Measurements from ENCODE around the gene APBB1IP.
"Not testable (repeated sequence)": the region's sequence is repeated elsewhere in the genome, so short reads cannot be mapped to it uniquely, and the experiment has no call there.

The APBB1IP gene

DNA sequence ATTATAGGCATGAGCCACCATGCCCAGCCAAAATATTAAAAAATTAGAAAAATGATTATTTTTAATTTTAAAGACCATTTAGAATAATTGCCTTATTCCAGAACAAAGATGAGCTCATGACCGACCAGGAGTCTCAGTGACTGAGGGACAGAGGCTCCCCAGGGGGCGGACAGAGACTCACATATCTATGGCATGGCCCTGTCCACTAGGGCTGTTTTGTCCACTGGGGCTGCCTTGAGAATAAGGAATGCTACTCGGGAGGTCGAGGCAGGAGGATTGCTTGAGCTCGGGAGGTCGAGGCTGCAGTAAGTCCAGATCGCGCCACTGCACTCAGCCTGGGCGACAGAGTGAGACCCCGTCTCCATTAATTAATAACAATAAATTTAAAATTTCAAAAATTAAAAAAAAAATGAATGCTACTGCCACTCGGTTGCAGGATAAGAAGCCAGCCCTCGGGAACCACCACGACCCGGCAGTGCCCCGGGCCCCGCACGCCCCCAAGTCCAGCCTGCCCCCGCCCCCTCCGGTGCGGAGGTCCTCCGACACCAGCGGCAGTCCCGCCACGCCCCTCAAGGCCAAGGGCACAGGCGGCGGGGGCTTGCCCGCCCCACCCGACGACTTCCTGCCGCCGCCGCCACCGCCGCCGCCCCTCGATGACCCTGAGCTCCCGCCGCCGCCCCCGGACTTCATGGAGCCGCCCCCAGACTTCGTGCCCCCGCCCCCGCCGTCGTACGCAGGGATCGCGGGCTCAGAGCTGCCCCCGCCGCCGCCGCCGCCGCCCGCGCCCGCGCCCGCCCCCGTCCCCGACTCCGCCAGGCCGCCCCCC lies 128.6 kb downstream of the APBB1IP start:
- DNase-seq: no peak

DNA sequence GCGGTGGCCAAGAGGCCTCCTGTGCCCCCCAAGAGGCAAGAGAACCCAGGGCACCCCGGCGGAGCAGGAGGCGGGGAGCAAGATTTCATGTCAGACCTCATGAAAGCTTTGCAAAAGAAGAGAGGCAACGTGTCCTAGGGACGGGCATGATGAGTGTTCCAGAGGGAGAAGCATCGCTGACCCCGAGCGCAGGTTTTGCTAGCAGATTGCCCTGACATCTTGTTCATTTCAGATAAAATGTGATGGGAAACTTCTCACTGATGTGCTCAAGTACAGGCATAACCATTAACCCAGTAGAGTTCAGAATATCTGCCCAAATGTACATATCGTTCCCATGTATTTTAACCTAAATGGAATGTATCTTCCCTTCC lies 129.2 kb downstream of the APBB1IP start:
- DNase-seq: no peak

DNA sequence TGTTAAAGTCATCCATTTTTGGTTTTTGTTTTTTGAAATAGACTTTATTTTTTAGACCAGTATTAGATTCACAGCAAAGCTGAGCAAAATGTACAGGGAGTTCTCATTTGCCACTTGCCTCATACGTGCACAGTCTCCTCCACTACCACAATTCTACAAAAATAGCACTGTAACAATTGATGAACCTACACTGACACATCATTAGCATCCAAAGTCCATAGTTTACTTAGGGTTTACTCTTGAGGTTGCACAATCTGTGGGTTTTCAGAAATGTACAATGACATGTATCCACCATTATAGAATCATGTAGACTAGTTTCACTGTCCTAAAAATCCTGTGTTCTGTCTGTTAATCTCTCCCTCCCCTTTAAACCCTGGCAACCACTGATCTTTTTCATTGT lies 133.5 kb downstream of the APBB1IP start:
- DNase-seq: no peak

DNA sequence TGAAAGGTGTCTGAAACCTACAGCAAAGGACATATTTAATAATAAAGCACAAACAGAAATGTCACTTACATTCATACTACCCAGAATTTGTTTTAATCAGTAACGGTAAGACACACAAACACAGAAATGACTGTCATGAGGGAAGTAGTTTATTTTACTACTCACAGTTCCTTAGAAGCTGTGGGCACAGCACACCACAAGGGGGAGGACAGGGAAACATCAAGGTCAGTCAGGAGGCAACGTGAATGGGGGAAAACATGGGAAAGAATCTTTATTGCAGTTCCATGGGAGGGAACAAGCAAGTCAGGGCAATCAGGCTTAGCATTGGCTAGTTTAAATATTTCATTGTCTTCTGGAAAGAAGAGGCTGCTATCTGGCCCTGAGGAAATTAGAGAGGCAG lies 135.5 kb downstream of the APBB1IP start:
- DNase-seq: no peak

DNA sequence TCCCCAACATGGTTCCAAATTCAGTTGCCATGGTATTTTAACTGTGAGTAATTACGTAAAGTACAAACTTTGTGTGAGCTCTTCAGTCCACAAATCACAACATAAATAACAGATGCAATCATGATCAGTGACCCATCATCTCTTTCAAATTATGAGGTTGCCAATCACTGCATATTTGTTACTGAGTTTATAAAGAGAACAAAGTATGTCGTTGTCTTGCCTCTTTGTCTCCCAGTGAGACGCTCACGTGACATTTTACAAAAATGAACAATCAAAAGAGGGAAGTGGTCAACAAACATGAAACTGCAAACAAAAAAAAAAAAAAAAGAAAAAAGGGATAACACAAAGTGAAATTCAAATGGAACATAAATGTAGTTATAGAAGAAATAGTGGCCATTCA lies 136.6 kb downstream of the APBB1IP start:
- no peak for DNase-seq

DNA sequence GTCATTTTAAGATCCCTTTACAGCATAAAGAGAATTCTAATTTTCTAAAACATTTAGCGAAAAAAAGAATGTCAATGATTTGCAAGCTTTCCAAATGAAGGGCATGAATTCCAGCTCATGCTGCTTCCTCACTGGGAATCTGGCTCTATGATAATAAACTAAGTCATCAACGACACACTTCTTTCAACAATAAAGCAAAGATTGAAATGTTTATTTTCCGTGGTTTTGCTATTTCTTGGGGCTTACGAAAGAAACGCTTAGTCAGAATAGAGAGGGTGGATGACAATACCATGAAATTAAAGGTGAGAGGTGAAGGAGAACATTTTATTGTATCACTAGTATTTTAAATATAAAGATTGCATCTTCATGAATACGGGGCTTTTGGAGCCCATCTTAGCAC lies 140.2 kb downstream of the APBB1IP start:
- not testable (repeated sequence) for DNase-seq

DNA sequence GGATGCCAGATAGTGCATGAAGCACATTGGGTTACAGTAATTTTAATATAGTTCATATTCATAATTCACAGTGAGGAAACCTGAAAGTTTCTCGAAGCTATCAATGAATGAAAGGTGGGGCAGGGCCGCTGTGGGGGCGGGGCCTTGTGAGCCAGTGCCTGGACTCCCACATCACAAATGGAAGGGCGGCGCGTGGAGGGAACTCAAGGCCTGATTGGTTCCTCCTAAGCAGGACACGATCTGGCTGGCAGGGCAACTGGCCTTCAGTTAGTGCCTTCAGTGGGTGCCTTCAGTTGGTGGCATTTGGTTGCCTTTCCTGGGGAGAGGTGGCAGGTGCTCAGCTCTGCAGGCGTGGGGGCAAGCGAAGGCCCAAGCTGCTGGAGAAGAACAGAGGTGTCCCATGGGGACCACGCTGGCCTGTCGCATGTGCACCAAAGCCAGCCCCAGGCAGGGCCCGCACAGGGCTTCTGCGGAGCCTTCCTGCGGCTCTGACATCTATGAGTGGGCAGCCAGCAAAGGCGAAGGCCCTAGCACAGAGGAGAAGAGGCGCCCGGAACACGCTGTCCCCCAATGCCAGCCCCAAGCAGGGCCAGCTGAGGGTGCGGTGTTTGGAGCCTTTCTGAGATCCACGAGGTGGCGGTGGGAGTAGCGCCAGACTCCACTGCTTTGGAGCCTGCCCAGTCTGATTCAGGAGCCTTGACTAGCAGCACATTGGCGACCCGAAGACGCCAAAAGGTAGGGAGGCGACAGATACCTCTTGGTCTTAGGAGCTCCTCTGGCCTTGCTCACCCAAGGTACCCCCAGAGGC lies 141.3 kb downstream of the APBB1IP start:
- DNase-seq: no peak

DNA sequence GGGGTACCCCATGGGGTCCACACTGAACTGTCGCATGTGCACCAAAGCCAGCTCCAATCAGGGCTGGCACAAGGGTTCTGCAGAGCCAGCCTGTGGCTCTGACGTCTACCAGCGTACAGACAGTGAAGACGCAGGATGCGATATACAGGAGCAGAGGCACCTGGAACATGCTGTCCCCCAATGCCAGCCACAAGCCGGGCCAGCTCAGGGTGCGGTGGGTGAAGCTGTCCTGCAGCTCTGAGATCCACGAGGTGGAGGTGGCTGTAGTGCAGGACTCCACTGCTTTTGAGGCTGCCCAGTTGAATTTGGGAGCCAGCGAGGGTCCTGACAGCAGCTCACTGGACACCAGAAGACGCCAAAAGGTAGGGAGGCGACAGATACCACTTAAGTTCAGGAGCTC lies 148.1 kb downstream of the APBB1IP start:
- no peak for DNase-seq

DNA sequence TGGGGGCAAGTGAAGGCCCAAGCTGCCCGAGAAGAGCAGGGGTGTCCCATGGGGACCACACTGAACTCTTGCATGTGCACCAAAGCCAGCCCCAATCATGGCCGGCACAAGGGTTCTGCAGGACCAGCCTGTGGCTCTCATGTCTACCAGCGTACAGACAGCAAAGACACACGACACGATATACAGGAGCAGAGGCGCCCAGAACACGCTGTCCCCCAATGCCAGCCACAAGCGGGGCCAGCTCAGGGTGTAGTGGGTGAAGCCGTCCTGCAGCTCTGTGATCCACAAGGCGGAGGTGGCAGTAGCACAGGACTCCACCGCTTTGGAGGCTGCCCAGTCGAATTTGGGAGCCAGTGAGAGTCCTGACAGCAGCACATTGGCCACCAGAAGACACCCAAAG lies 150.5 kb downstream of the APBB1IP start:
- DNase-seq: no peak

DNA sequence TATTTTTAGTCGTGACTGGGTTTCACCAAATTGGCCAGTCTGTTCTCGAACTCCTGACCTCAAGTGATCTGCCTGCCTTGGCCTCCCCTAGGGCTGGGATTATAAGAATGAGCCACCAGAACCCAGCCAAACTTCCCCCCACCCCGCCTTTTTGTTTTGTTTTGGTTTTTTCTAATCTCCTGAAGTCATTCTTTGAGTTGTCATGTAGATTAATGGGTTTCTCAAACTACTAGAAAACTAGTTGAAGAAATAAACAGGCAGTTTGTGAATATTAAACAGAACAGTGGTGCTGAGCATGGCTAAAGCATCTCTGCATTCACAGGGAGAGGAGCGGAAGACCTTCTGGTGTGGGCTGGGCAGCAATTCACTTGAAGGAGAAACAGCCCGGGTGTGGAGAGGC lies 151.7 kb downstream of the APBB1IP start:
- DNase-seq: not testable (repeated sequence)

DNA sequence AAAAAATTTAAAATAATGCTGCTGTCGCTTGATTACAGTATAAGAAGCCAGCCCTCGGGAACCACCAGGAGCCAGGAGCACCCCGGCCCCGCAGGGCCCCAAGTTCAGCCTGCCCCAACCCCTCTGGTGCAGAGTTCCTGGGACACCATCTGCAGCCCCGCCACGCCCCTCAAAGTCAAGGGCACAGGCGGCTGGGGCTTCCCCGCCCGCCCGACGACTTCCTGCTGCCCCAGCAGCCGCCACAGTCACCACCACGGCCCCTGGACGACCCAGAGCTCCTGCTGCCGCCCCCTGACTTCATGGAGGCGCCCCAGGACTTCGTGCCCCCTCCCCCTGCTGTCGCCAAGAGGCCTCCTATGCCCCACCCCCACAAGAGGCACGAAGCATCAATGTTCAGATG lies 155.8 kb downstream of the APBB1IP start:
- no peak for DNase-seq

DNA sequence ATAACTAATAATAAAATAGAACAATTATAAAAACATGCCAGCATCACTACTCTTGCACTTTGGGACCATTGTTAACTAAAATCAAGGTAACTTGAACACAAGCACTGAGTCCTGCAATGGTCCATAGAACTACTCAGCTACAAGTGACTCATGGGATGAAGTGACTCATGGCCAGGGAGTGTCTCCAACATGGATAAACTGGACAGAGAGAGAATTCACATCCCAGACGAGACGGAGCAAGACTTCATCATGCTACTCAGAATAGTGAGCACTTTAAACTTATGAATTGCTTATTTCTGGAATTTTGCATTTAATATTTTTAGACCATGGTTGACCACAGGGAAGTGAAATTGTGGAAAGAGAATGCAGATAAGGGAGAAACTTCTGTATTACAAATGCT lies 165.1 kb downstream of the APBB1IP start:
- not testable (repeated sequence) for DNase-seq

DNA sequence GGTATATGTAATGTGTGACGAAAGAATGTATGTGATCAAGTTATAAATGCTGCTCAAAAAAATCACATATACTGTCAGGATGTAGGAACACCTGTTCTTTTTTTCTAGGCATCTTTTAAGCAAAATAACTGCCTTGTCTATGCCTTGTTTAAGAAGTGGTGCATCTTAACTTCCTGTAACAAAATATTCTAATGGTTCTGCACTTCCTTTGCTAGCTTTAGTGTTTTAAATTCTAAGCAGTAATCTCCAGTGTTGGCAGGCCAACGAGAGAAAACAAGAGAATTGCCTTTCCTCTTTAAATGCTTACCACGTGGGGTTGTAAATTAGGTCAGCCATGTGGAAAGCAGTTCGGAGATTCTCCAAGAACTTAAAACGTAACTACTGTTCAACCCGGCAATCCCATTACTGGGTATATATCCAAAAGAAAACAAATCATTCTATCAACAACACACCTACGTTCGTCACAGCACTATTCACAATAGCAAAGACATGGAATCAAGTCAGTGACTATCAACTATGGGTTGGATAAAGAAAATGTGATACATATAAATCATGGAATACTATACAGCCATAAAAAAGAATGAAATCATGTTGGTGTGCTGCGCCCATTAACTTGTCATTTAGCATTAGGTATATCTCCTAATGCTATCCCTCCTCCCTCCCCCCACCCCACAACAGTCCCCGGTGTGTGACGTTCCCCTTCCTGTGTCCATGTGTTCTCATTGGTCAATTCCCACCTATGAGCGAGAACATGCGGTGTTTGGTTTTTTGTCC lies 166.4 kb downstream of the APBB1IP start:
- not testable (repeated sequence) for DNase-seq

DNA sequence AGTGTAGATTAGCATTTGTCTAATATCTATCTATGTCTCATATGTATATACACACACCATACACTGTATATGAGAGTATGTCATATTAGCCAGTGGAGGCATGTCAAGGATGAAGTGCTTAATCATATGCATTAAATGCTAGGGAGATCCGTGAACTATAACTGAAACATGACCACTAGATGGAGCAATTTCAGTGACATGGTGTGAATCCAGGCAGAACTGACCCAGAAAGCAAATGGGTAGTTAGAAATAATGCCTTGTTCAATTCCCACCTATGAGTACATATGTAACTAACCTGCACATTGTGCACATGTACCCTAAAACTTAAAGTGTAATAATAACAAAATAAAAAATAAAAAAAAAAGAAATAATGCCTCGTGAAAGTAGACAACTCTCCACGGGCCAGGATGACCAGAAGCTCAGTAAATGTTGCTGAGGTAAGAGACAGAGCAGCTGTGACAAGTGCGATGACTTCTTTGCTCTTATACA lies 168.3 kb downstream of the APBB1IP start:
- not testable (repeated sequence) for DNase-seq

DNA sequence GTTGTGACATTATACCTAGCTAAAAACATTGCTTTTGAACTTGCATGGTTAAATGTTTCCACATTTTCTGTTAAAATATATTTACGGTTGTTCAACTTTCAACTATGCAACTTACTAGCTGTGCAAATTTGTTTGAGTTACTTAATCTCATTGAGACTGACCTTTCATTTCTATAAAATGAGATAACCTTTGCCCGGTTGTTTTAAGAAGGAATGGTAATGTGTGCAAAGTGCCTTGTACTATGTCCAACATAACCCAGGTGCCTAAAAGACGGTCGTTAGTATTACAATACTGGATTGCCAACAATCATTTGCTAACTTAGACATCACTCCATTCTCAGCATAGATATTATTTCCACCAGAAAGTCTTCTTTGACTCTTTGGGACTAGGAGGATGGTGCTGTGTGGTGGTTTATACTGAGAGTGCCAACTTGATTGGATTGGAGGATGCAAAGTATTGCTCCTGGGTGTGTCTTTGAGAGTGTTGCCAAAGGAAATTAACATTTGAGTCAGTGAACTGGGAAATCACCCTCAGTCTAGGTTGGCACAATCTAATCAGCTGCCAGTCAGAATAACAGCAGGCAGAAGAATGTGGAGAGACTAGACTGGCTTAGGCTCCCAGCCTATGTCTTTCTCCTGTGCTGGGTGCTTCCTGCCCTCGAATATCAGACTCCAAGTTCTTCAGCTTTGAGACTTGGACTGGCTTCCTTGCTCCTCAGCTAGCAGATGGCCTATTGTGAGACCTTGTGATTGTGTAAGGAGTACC lies 174.2 kb downstream of the APBB1IP start:
- DNase-seq: no peak
